Adrenal gland (tissue), 12 donors: ENCODE data around the gene SMARCC2. TPM values are rescaled to one million over a fixed set of nuclear protein-coding genes. Genes with fewer than 3 reads are reported as not detected.

Source experiments
- DNase-seq, 7 donors: peaks; one replicate each; pipeline ENCODE4 v3.0.0-alpha.2; 2019 to 2020
- H3K27ac ChIP-seq, 5 donors: fragments of 200-600 bp; sonication (generic) in 4 of 5; 1 replicate in 3 of 5; 2 replicates in 2 of 5; pipeline versions ENCODE4 v1.5.1 to v1.8.0; 2016 to 2020; ENCODE audit warnings: mild to moderate bottlenecking in 1 of 5
- H3K27me3 ChIP-seq: fragments of 200-600 bp; 2 replicates; pipeline ENCODE4 v1.8.0; 2021
- H3K36me3 ChIP-seq, 2 donors: fragments of 200-600 bp; replicated peaks in 1 of 2; 1 replicate in 1 of 2; 2 replicates in 1 of 2; pipeline versions ENCODE4 v1.5.1 to v1.8.0; 2018 to 2022
- H3K4me1 ChIP-seq, 2 donors: fragments of 200-600 bp; replicated peaks in 1 of 2; 1 replicate in 1 of 2; 2 replicates in 1 of 2; pipeline versions ENCODE4 v1.5.1 to v1.8.0; 2018 to 2021
- H3K4me3 ChIP-seq, 4 donors: fragments of 200-600 bp; sonication (generic) in 3 of 4; one replicate each; pipeline ENCODE4 v1.5.1; 2016 to 2018
- H3K9me3 ChIP-seq, 3 donors: fragments of 200-600 bp; sonication (generic) in 1 of 3; replicated peaks in 1 of 3; 1 replicate in 2 of 3; 2 replicates in 1 of 3; pipeline versions ENCODE4 v1.5.1 to v1.8.0; 2016 to 2021
- POLR2A ChIP-seq, 2 donors: fragments of 450-650 bp; IDR thresholded peaks; one replicate each; pipeline ENCODE4 v1.6.1; 2017; ENCODE audit warnings: antibody characterized with exemption in 2 of 2, mild to moderate bottlenecking in 2 of 2, moderate library complexity in 1 of 2
- WGBS, 4 donors: extraction: QIAGEN DNeasy Blood & Tissue Kit in 2 of 4; methylation state at CpG; one replicate each; pipeline versions ENCODE4 v1.1.5 to v1.1.7; 2013 to 2017; 5-methylcytosine and 5-hydroxymethylcytosine counted together
- intact Hi-C, 2 donors: fragments of 100-400 bp; cut with DNase I; formaldehyde crosslinking; loops; one replicate each; pipeline versions ENCODE4 v1.14.1 to v1.15.0; 2022 to 2023
- polyA plus RNA-seq, 3 donors: library from polyadenylated mRNA; stranded (reverse); fragments of 200-250 nt in 2 of 3; fragments of 350-450 nt in 1 of 3; fragmentation: Illumina TruSeq in 1 of 3; extraction: RNeasy Lipid Tissue Mini Kit (QIAGEN cat#74804) in 1 of 3; gene quantifications; one replicate each; pipeline ENCODE4 v1.2.3, GENCODE V29; 2013 to 2014
- total RNA-seq, 9 donors: library from RNA; depleted of rRNA in 4 of 9; stranded (reverse); fragments of >200 nt in 4 of 9; fragments of 120-200 nt in 1 of 9; fragmentation: NEBNext Ultra II Directional in 1 of 9; extraction: Animal tissue kit (Norgen Biotek cat#: 25700) in 1 of 9; gene quantifications; one replicate each; pipeline versions ENCODE4 v1.1.0 to v1.2.4, GENCODE V29; 2013 to 2023
- TF ChIP-seq, protein P1 (sequence below), 6 experiments: fragments of 450-650 bp in 4 of 6; fragments of 200-600 bp in 2 of 6; sonication (generic) in 1 of 6; IDR thresholded peaks; 1 replicate in 5 of 6; 2 replicates in 1 of 6; pipeline versions ENCODE4 v1.5.1 to v1.8.0; 2016 to 2021; ENCODE audit warnings: antibody characterized with exemption in 6 of 6, mild to moderate bottlenecking in 2 of 6, moderate library complexity in 1 of 6
- donor health status: healthy with polysubstance abuse.
- donor health status: Bipolar disorder and iron deficiency.
- donor health status: DM: yes; HTN: yes; CAD: no.
- donor health status: DM: no; HTN: no; CAD: no.
- donor health status: DM: no; HTN: no; CAD: no.
- donor health status: DM: yes; HTN: yes; CAD: no.

The SMARCC2 gene
- total and polyA plus RNA-seq, 12 donors = 22.8 to 102 (median 59.1) TPM

DNA sequence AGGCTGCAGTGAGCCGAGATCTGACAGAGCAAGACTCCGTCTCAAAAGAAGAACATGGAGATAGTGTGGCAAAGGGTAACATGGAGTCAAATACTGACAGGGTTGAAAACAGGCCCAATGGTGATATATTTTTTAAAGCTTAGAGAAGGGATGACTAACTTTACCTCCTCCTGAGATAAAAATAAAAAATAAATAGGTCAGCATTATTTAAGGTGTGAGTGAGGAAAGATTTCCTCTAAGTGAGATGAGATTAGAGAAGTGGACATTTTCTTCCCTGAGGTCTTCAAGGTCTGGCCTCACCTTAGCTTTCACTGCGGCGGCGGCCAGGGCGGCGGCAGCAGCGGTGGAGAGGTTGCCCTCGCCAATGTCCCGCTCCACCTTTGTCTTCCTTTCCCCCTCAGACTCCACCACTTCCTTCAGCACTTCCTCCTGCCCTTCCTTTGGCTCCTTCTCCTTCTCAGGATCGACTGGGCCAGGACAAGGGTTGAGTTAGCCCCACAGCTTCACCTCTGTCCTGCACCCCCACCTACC, 20.0 kb downstream of the SMARCC2 start:
- H3K36me3 ChIP-seq = peaks cover 0 to 97% of the 10 kb centered on the region in 2 donors

DNA sequence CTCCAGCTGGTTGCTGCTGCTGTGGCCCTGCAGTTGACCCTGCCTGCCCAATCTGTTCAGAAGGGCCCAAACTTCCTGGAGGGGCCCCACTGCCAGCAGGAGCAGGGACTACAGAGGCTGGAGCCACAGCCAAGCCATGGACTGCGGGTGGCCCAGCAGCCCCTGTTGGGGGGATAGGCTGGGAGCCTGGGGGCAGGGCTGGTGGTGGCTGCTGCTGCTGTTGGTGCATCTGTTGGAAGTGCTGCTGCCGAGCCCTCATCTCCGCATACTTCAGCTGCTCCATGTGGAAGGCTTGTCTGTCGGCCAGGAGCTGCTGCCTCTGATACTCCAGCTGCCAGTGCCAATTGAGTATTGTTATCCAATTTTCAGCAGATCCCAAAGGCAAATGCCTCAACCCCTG, 23.9 kb downstream of the SMARCC2 start:
- no peak for TF ChIP-seq POLR2A (IDR thresholded peaks at IDR 0.05)
- TF ChIP-seq, protein P1, sequence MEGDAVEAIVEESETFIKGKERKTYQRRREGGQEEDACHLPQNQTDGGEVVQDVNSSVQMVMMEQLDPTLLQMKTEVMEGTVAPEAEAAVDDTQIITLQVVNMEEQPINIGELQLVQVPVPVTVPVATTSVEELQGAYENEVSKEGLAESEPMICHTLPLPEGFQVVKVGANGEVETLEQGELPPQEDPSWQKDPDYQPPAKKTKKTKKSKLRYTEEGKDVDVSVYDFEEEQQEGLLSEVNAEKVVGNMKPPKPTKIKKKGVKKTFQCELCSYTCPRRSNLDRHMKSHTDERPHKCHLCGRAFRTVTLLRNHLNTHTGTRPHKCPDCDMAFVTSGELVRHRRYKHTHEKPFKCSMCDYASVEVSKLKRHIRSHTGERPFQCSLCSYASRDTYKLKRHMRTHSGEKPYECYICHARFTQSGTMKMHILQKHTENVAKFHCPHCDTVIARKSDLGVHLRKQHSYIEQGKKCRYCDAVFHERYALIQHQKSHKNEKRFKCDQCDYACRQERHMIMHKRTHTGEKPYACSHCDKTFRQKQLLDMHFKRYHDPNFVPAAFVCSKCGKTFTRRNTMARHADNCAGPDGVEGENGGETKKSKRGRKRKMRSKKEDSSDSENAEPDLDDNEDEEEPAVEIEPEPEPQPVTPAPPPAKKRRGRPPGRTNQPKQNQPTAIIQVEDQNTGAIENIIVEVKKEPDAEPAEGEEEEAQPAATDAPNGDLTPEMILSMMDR (IDR thresholded peaks at IDR 0.05) = no peak
- no peak for DNase-seq
- intact Hi-C loops = loop anchor here in 1 of 2 donors (5.0 kb wide), 1 partner anchor 143 kb away; the partner anchor contains the start of gene IKZF4
- Histone ChIP-seq H3K9me3 (no peaks in the 10 kb centered on the region), H3K27ac (no peak overlapping the region), H3K36me3 (peaks cover 0 to 97% of the 10 kb centered on the region in 2 donors), H3K27me3 (no peaks in the 10 kb centered on the region), H3K4me1 (peaks cover 11 to 13% of the 10 kb centered on the region in 2 donors), H3K4me3 (no peak overlapping the region)
- WGBS, 4 donors = 71 to 93% (median 72%) methylated on average over 2 to 4 of the region's 4 CpGs; no CpG with 5 or more reads in 1 of the 4 donors

More for the DNA sequence above, 20.0 kb downstream of the SMARCC2 start:
- TF ChIP-seq POLR2A (IDR thresholded peaks at IDR 0.05) = no peak
- TF ChIP-seq, protein P1 (IDR thresholded peaks at IDR 0.05) = no peak
- H3K4me3 ChIP-seq = no peak overlapping the region
- no peaks in the 10 kb centered on the region for H3K9me3 ChIP-seq
- WGBS, 4 donors = 78 to 87% (median 85%) methylated on average over 11 of the region's 11 CpGs
- DNase-seq = no peak
- no peaks in the 10 kb centered on the region for H3K4me1 ChIP-seq
- no peak overlapping the region for H3K27ac ChIP-seq
- intact Hi-C loops = loop anchor here in 1 of 2 donors (5.0 kb wide), 1 partner anchor 147 kb away; the partner anchor contains the start of gene IKZF4
- H3K27me3 ChIP-seq = no peaks in the 10 kb centered on the region

DNA sequence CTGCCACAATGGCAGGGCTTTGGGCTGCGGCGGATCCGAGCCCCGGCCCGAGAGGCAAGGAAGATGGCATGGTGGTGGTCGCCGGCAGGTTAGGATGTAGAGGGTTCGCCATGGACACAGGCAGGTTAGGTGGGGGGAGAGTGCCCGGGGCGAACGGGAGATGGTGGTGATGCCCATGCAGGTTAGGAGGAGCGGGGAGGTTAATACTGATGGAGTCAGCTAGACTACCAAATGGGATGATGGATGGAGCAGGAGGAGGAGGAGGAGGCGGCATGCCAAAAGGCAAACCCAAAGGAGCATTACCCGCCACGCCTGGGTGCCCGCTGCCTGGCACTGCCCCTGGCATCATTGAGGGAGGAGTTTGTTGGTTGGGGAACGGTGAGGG, 24.9 kb downstream of the SMARCC2 start:
- intact Hi-C loops = loop anchor here in 1 of 2 donors (5.0 kb wide), 1 partner anchor 37 kb away; the partner anchor contains the start of gene ESYT1
- no peak overlapping the region for H3K27ac ChIP-seq
- WGBS, 4 donors = 92 to 93% (median 93%) methylated on average over 17 of the region's 17 CpGs
- no peak for DNase-seq
- peaks cover 21 to 23% of the 10 kb centered on the region in 2 donors for H3K4me1 ChIP-seq
- H3K4me3 ChIP-seq = no peak overlapping the region
- TF ChIP-seq, protein P1 (IDR thresholded peaks at IDR 0.05) = no peak
- no peak for TF ChIP-seq POLR2A (IDR thresholded peaks at IDR 0.05)
- H3K9me3 ChIP-seq = no peaks in the 10 kb centered on the region
- no peaks in the 10 kb centered on the region for H3K27me3 ChIP-seq
- peaks cover 0 to 97% of the 10 kb centered on the region in 2 donors for H3K36me3 ChIP-seq

DNA sequence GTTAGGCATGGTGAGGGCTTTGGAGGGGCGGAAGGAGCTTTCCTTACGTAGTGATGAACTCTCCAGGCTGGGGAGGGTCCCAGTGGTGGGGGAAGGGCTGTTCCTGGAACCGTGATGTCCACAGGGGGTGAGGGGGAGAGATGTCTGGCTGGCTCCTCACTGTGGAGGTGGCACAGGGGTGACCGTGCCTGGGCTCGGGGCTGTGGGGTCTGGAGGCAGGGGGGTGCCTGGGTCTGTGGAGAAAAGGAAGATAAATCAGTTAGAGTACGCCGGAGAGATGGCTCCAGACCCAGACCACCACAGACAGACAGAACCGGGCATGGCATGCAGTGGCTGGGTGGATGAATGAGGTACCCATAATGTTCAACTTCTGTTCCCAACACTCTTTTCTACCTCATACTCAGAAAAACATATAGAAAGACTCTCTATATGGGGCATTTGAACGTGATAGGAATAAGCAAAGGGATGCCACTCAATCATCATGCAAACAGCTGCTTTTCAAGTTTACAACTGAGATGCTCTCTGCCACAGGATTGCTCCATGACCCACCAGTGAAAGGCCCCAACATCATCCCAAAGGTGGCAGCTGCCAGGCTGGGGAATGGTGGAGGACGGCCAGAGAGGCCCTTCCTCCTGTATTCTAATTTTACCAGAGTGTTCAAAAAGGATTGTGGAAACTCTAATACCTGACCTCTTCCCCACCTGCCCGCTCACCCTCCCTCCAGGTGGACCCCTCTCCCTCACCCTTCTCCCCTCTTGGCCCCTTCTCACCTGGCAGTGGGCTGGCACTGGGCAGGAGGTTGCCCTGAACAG, 25.5 kb downstream of the SMARCC2 start:
- Histone ChIP-seq H3K4me1 (peaks cover 22 to 25% of the 10 kb centered on the region in 2 donors), H3K27me3 (no peaks in the 10 kb centered on the region), H3K9me3 (no peaks in the 10 kb centered on the region), H3K4me3 (no peak overlapping the region), H3K27ac (no peak overlapping the region), H3K36me3 (peaks cover 0 to 91% of the 10 kb centered on the region in 2 donors)
- intact Hi-C loops = loop anchor here in 1 of 2 donors (5.0 kb wide), 1 partner anchor 36 kb away; the partner anchor contains the start of gene ESYT1
- no peak for DNase-seq
- WGBS, 4 donors = 67 to 88% (median 73%) methylated on average over 6 to 11 of the region's 11 CpGs
- TF ChIP-seq POLR2A (IDR thresholded peaks at IDR 0.05) = no peak
- TF ChIP-seq, protein P1 (IDR thresholded peaks at IDR 0.05) = no peak
